NT2/D1 (cell line): ENCODE data around the gene TMEM255B.

ENCODE experiments used
- DNase-seq: peaks from one replicate; pipeline ENCODE4 v3.0.0-alpha.2; 2011; ENCODE audit warnings: low read depth, low spot score
- H3K27me3 ChIP-seq: 2 replicates; pipeline ENCODE4 v1.6.0; 2011; ENCODE audit warnings: mild to moderate bottlenecking; ENCODE audit not compliant: insufficient read length, insufficient read depth
- H3K36me3 ChIP-seq: 2 replicates; pipeline ENCODE4 v1.6.1; 2011; ENCODE audit warnings: mild to moderate bottlenecking, low read length, mixed read lengths; ENCODE audit not compliant: insufficient read depth, insufficient read length
- H3K4me1 ChIP-seq: 2 replicates; pipeline ENCODE4 v1.5.1; 2011; ENCODE audit not compliant: insufficient read depth, insufficient read length
- H3K4me3 ChIP-seq: 2 replicates; pipeline ENCODE4 v1.5.1; 2011; ENCODE audit warnings: low read depth; ENCODE audit not compliant: insufficient read length
- H3K9ac ChIP-seq: 2 replicates; pipeline ENCODE4 v1.6.0; 2011; ENCODE audit warnings: low read depth; ENCODE audit not compliant: insufficient read length
- H3K9me3 ChIP-seq: 2 replicates; pipeline ENCODE4 v1.5.1; 2011; ENCODE audit warnings: mild to moderate bottlenecking, low read length; ENCODE audit not compliant: insufficient read depth
- SUZ12 ChIP-seq: IDR thresholded peaks from 2 replicates; pipeline ENCODE4 v1.6.1; 2011; ENCODE audit not compliant: insufficient read length, insufficient read depth; ENCODE audit errors: extremely low read depth
- YY1 ChIP-seq: IDR thresholded peaks from 2 replicates; pipeline ENCODE4 v1.6.1; 2011; ENCODE audit not compliant: insufficient read length, insufficient read depth
- ZNF274 ChIP-seq: IDR thresholded peaks from 2 replicates; pipeline ENCODE4 v1.6.1; 2011; ENCODE audit warnings: mild to moderate bottlenecking, low read depth, low read length

Gene TMEM255B

GRCh38 chr13:113851826-113852535, 93.0 kb downstream of the TMEM255B start:
- no peaks in the 10 kb centered on the region for H3K27me3 ChIP-seq
- TF ChIP-seq ZNF274 (no peak), YY1 (no peak), SUZ12 (no peak)
- no peak for DNase-seq
- H3K36me3 ChIP-seq = peaks cover 46% of the 10 kb centered on the region
- no peaks in the 10 kb centered on the region for H3K9me3 ChIP-seq
- H3K9ac ChIP-seq = no peak overlapping the region
- H3K4me1 ChIP-seq = peaks cover 11% of the 10 kb centered on the region
- no peak overlapping the region for H3K4me3 ChIP-seq

- no peaks in the 10 kb centered on the region for H3K27me3 ChIP-seq
- no peak for DNase-seq
- no peak for TF ChIP-seq YY1
- TF ChIP-seq ZNF274 = no peak
- TF ChIP-seq SUZ12 = no peak
- H3K9ac ChIP-seq = no peak overlapping the region
- H3K4me1 ChIP-seq = peaks cover 11% of the 10 kb centered on the region
- no peaks in the 10 kb centered on the region for H3K9me3 ChIP-seq
- H3K4me3 ChIP-seq = no peak overlapping the region
- H3K36me3 ChIP-seq = peaks cover 39% of the 10 kb centered on the region
Measured at GRCh38 chr13:113852536-113853517, 93.8 kb downstream of the TMEM255B start.

GRCh38 chr13:113853518-113854237, 94.7 kb downstream of the TMEM255B start:
- no peak for DNase-seq
- no peak overlapping the region for H3K4me3 ChIP-seq
- peak overlapping the region; percentile 34 for H3K9ac ChIP-seq
- peaks cover 13% of the 10 kb centered on the region for H3K4me1 ChIP-seq
- peaks cover 37% of the 10 kb centered on the region for H3K36me3 ChIP-seq
- no peak for TF ChIP-seq SUZ12
- H3K9me3 ChIP-seq = no peaks in the 10 kb centered on the region
- H3K27me3 ChIP-seq = no peaks in the 10 kb centered on the region

- no peaks in the 10 kb centered on the region for H3K27me3 ChIP-seq
- peaks cover 37% of the 10 kb centered on the region for H3K36me3 ChIP-seq
- peaks cover 13% of the 10 kb centered on the region for H3K4me1 ChIP-seq
- H3K9me3 ChIP-seq = no peaks in the 10 kb centered on the region
- H3K9ac ChIP-seq = no peak overlapping the region
- TF ChIP-seq ZNF274 = no peak
- no peak for TF ChIP-seq SUZ12
- TF ChIP-seq YY1 = no peak
- no peak overlapping the region for H3K4me3 ChIP-seq
- no peak for DNase-seq
Measured at GRCh38 chr13:113854238-113855011, 95.4 kb downstream of the TMEM255B start.

- H3K36me3 ChIP-seq = peaks cover 37% of the 10 kb centered on the region
- H3K9me3 ChIP-seq = no peaks in the 10 kb centered on the region
- TF ChIP-seq YY1 = no peak
- TF ChIP-seq SUZ12 = no peak
- TF ChIP-seq ZNF274 = no peak
- no peaks in the 10 kb centered on the region for H3K27me3 ChIP-seq
- H3K4me3 ChIP-seq = no peak overlapping the region
- no peak overlapping the region for H3K9ac ChIP-seq
- no peak for DNase-seq
- H3K4me1 ChIP-seq = peaks cover 22% of the 10 kb centered on the region
Measured at GRCh38 chr13:113855012-113855921, 96.2 kb downstream of the TMEM255B start.

GRCh38 chr13:113855931-113856715, 97.1 kb downstream of the TMEM255B start:
- no peak overlapping the region for H3K9ac ChIP-seq
- H3K9me3 ChIP-seq = no peaks in the 10 kb centered on the region
- no peak for DNase-seq
- no peak overlapping the region for H3K4me3 ChIP-seq
- peaks cover 34% of the 10 kb centered on the region for H3K36me3 ChIP-seq
- peaks cover 27% of the 10 kb centered on the region for H3K4me1 ChIP-seq
- no peaks in the 10 kb centered on the region for H3K27me3 ChIP-seq
- no peak for TF ChIP-seq SUZ12
- TF ChIP-seq YY1 = no peak
- TF ChIP-seq ZNF274 = no peak
